ENCODE data around the gene TRIM62. TPM values are rescaled to one million over a fixed set of nuclear protein-coding genes. Genes with fewer than 3 reads are reported as not detected.

The TRIM62 gene
- total RNA-seq, 4 donors from 2014 or later = 3.5 to 22.8 (median 17.9) TPM

- Histone ChIP-seq H3K27me3 (no peaks in the 10 kb centered on the region), H3K4me1 (no peaks in the 10 kb centered on the region), H3K27ac (no peak overlapping the region), H3K4me3 (no peak overlapping the region), H3K9me3 (no peaks in the 10 kb centered on the region), H3K36me3 (peaks cover 0 to 15% (median 0%) of the 10 kb centered on the region in 3 donors)
- no peak for DNase-seq
- TF ChIP-seq POLR2A (IDR thresholded peaks at IDR 0.05) (no peak), CTCF (IDR thresholded peaks at IDR 0.05) (no peak)
Observed at GRCh38 chr1:33150522-33150921, 31.3 kb downstream of the TRIM62 start.

- Histone ChIP-seq H3K27ac (no peak overlapping the region), H3K4me1 (no peaks in the 10 kb centered on the region), H3K36me3 (peaks cover 0 to 15% (median 0%) of the 10 kb centered on the region in 3 donors), H3K4me3 (no peak overlapping the region), H3K27me3 (no peaks in the 10 kb centered on the region), H3K9me3 (no peaks in the 10 kb centered on the region)
- DNase-seq = no peak
- TF ChIP-seq CTCF (IDR thresholded peaks at IDR 0.05) (no peak), POLR2A (IDR thresholded peaks at IDR 0.05) (no peak)
Observed at GRCh38 chr1:33149453-33150190, 32.2 kb downstream of the TRIM62 start.

GRCh38 chr1:33148615-33149014, 33.2 kb downstream of the TRIM62 start:
- no peaks in the 10 kb centered on the region for H3K9me3 ChIP-seq
- no peak overlapping the region for H3K27ac ChIP-seq

GRCh38 chr1:33147997-33148314, 33.9 kb downstream of the TRIM62 start:
- Histone ChIP-seq H3K4me1 (peaks cover 0 to 3% (median 0%) of the 10 kb centered on the region in 4 donors), H3K4me3 (no peak overlapping the region), H3K27ac (no peak overlapping the region), H3K36me3 (peaks cover 0 to 15% (median 0%) of the 10 kb centered on the region in 3 donors), H3K27me3 (no peaks in the 10 kb centered on the region), H3K9me3 (no peaks in the 10 kb centered on the region)
- TF ChIP-seq CTCF (IDR thresholded peaks at IDR 0.05) = no peak
- no peak for TF ChIP-seq POLR2A (IDR thresholded peaks at IDR 0.05)
- DNase-seq = no peak

More at GRCh38 chr1:33148615-33149014, 33.2 kb downstream of the TRIM62 start:
- H3K4me1 ChIP-seq = no peaks in the 10 kb centered on the region
- no peaks in the 10 kb centered on the region for H3K27me3 ChIP-seq
- no peak for TF ChIP-seq POLR2A (IDR thresholded peaks at IDR 0.05)
- no peak for TF ChIP-seq CTCF (IDR thresholded peaks at IDR 0.05)
- no peak for DNase-seq
- H3K36me3 ChIP-seq = peaks cover 0 to 15% (median 0%) of the 10 kb centered on the region in 3 donors
- H3K4me3 ChIP-seq = no peak overlapping the region

GRCh38 chr1:33147275-33147996, 34.4 kb downstream of the TRIM62 start:
- H3K4me3 ChIP-seq = no peak overlapping the region
- no peaks in the 10 kb centered on the region for H3K27me3 ChIP-seq
- H3K27ac ChIP-seq = no peak overlapping the region
- peaks cover 0 to 5% (median 0%) of the 10 kb centered on the region in 4 donors for H3K4me1 ChIP-seq
- peaks cover 0 to 15% (median 0%) of the 10 kb centered on the region in 3 donors for H3K36me3 ChIP-seq
- no peak for DNase-seq
- TF ChIP-seq POLR2A (IDR thresholded peaks at IDR 0.05) (no peak), CTCF (IDR thresholded peaks at IDR 0.05) (no peak)
- no peaks in the 10 kb centered on the region for H3K9me3 ChIP-seq

Measured in Peyer's patch (tissue), 4 donors.